ENCODE measurements around the gene FAM25A. TPM values are rescaled to one million over a fixed set of nuclear protein-coding genes. Genes with fewer than 3 reads are reported as not detected.
"Not testable (repeated sequence)": the region's sequence is repeated elsewhere in the genome, so short reads cannot be mapped to it uniquely, and the experiment has no call there.

The FAM25A gene
- not detected for polyA plus RNA-seq (2013, experiment 1 of 2; ENCODE audit: insufficient read length)
- not detected for polyA plus RNA-seq (2013, experiment 2 of 2; ENCODE audit: insufficient read length)

GRCh38 chr10:87020056-87020455, at the start of gene FAM25A:
Gene FAM25A (plus strand): TSS chr10:87020294. CDS start chr10:87020325, 31 bp downstream.
- DNase-seq = not testable (repeated sequence)

- no peak for DNase-seq
Observed at GRCh38 chr10:86970982-86971231, 49.2 kb upstream of the FAM25A start.

DNA sequence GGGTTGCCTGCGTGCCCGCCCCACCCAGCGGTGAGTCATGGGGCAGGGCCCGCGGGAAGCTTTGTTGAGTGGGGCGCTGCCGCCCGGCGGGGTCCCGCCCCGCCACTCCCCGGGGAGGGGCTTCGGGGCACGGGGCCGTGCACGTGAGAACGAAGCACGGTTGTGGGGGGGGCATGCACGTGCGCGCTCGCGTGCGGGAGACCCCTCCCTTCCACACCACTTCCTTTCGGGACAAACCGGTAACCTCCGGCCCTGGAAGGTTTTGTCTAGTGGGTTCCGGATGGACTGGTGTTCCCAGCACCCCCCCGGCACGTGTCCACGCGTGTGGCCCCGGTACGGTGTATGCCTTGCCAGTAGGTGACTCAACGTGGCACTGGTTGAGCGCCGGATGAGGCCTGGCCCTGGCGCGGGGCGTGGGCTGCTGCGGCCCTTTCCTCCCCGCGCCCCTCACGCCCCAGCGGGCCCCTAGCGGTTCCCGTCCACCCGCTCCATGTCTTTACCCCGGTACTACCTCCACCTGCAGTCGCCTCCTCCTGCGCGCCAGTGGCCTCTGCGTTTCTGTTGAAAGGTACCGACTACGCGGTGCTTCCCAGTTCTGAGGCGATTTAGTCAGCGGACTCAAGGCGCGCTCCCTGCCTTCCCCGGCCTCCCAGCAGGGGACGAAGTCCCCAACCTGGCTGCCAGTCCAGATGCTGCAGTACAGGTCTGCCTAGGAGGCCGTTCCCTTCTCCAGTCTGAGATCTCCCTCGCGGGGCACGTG, 48.7 kb upstream of the FAM25A start:
- DNase-seq = peak; percentile 89

- DNase-seq = no peak
Observed at GRCh38 chr10:86972613-86973380, 47.3 kb upstream of the FAM25A start.

DNA sequence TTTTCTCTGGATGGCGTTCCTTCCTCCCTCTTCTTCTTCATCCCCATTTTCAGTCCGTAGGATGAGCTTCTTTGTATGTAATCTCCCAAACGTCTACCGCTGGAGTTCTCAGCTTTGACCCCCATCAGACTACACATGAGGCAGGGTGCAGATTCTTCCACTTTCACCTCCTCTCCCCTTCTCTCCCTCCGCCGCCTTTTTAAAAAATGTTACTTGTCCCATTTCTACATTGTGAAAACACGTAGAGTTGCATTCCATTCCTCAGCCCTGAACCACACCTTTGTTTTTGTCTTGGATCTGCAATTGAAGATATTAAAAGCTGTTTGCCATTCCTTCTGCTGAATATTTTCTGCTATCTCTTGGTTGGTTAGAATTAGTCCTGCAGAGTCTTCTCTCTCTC, 45.6 kb upstream of the FAM25A start:
- no peak for DNase-seq

DNA sequence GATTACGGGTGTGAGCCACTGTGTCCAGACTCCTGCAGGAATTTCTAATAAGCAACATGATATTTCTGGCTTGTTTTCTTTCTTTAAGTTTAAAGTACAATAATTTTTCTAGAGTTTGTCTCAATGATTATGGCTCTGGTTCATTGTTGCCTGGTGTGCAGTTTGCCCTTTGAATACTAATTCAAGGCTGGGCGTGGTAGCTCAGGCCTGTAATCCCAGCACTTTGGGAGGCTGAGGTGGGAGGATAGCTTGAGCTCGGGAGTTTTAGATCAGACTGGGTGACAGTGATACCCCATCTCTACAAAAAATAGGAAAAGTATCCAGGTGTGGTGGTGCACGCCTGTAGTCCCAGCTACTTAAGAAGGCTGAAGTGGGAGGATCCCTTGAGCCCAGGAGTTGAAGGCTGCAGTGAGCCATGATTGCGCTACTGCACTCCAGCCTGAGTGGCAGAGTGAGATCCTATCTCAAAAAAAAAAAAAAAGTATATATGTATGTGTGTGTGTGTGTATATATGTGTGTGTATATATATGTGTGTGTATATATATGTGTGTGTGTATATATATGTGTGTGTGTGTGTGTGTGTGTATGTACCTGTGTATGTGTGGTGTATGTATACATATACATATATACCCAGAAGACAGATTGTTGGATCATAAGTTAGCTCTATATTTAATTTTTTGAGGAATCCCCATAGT, 43.6 kb upstream of the FAM25A start:
- DNase-seq = no peak

- not testable (repeated sequence) for DNase-seq
Observed at GRCh38 chr10:86978457-86978856, 41.6 kb upstream of the FAM25A start.

DNA sequence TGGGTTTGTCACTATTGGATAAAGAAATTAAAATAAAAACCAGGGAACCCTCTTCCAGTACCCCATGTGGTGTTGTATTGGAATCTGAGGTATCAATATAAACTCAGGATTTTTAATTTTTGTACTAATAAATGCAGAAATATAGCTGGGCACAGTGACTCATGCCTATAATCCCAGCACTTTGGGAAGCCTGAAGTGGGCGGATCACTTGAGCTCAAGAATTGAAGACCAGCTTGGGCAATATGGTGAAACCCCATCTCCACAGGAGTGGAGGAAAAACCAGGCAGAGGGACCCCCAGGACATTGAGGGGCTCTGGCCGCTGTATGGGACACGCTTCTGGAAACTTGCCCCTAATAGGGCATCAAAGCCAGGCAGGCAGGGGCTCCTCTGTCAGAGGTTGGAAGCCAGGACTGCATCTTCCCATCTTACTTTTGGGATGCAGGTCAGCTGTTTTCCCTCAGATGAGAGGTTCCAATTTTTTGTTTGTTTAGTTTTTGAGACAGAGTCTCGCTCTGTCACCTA, 40.7 kb upstream of the FAM25A start:
- no peak for DNase-seq

- peak; percentile 82 for DNase-seq
Observed at GRCh38 chr10:86979977-86980448, 40.1 kb upstream of the FAM25A start.

DNA sequence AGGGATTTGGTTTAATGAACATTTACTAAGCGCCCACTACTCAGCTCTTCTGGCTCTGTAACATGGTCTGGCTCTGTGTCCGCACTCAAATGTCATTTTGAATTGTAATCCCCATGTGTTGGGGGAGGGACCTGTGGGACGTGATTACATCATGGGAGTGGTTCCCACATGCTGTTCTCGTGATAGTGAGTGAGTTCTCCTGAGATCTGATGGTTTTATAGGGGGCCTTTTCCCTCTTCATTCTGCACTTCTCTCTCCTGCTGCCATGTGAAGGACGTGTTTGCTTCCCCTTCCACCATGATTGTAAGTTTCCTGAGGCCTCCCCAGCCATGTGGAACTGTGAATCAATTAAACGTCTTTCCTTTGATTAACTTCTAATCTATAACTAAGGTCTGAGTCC, 39.1 kb upstream of the FAM25A start:
- not testable (repeated sequence) for DNase-seq

GRCh38 chr10:86981716-86982115, 38.4 kb upstream of the FAM25A start:
- DNase-seq = no peak

DNA sequence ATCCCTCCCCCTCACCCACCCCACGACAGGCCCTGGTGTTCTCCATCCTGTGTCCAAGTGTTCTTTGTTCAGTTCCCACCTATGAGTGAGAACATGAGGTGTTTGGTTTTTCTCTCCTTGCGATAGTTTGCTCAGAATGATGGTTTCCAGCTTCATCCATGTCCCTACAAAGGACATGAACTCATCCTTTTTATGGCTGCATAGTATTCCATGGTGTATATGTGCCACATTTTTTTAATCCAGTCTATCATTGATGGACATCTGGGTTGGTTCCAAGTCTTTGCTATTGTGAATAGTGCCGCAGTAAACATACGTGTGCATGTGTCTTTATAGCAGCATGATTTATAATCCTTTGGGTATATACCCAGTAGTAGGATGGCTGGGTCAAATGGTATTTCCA, 35.6 kb upstream of the FAM25A start:
- not testable (repeated sequence) for DNase-seq

DNA sequence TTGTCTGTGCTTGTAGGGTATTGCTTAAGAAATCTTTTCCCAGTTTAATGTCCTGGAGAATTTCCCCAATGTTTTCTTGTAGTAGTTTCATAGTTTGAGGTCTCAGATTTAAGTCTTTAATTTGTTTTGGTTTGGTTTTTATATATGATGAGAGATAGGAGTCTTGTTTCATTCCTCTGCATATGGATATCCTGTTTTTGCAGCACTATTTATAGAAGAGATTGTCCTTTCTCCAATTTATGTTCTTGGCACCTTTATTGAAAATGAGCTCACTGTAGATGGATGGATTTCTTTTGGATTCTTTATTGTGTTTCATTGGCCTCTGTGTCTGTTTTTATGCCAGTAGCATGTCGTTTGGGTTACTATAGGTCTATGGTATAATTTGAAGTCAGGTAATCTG, 31.6 kb upstream of the FAM25A start:
- DNase-seq = no peak

DNA sequence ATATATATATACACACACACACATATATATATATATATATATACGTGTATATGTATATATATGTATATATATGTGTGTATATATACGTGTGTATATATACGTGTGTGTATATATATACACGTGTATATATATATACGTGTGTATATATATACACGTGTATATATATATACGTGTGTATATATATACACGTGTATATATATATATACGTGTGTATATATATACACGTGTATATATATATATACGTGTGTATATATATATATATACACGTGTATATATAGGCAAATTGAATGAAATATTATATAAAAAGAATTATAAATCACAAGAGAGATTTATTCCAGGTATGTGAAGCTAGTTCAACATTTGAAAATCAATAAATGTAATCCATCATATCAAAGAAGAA, 28.7 kb upstream of the FAM25A start:
- not testable (repeated sequence) for DNase-seq

DNA sequence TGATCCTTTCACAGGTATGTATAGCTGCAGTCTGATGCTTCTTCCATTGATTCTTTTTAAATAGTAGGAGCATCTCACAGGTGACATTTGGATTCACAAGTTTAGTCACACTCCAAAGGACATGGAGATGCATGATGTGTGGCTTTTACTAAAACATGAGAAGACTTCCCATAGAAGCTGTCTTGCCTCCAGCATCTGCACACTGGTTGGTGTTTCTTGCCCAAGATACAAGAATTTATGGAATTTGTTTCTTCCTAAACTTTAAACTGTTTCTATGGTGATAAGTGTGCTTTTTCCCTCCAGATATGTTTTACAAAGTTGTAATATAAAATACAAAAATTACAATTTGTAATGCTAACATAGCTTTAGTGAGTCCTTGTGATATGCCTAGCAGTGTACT, 27.6 kb upstream of the FAM25A start:
- DNase-seq = peak; percentile 30

DNA sequence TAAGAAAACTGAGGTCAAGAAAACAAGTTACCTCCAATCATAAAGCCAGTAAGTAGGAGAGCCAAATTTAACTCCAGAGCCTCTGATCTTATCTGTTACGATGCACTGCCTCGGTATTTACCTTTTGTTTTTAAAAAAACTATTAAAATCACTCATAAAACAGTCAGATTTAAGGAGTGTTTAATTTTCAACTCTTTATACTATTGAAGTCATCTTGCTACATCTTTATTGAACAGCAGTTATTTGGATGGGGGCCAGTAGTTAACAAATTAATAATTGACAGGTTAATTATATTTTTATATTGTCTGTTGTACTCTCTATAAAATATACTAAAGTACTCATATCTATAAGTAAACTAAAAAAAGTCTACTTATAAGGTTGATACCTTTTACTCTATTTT, 27.2 kb upstream of the FAM25A start:
- DNase-seq = no peak

- DNase-seq = not testable (repeated sequence)
Observed at GRCh38 chr10:86999802-87000403, 20.2 kb upstream of the FAM25A start.

- DNase-seq = no peak
Observed at GRCh38 chr10:87000491-87000890, 19.6 kb upstream of the FAM25A start.

- peak; percentile 46 for DNase-seq
Observed at GRCh38 chr10:87007124-87007523, 13.0 kb upstream of the FAM25A start.

DNA sequence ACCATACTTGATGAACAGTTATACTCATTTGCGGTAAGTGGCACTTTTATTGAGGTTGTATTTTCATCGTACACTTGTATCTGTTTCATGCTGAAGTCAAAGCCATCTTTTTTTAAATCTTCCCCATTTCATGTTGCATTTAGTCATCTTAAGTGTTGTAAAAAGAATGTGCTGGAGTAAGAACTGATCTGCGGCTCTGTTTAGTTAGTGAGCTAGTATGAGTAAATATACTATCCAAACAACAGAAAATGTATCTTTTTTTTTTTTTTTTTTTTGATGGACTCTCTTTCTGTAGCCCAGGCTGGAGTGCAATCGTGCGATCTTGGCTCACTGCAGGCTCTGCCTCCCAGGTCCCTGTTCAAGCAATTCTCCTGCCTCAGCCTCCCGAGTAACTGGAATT, 12.4 kb upstream of the FAM25A start:
- DNase-seq = not testable (repeated sequence)

GRCh38 chr10:87008303-87008702, 11.8 kb upstream of the FAM25A start:
- not testable (repeated sequence) for DNase-seq

GRCh38 chr10:87009134-87009696, 10.9 kb upstream of the FAM25A start:
- DNase-seq = not testable (repeated sequence)

Data from fibroblast of skin of back (primary cell).